GM21723 (cell line): ENCODE results near the gene RBMXL3.

Experiments used
- ATAC-seq: cut with Tn5 transposase; IDR thresholded peaks from one replicate; pipeline ENCODE4 v1.9.1; 2021; ENCODE audit warnings: mild to moderate bottlenecking, moderate library complexity; ENCODE audit not compliant: unreplicated experiment

RBMXL3 gene

GRCh38 chrX:115233497-115234455, 44.6 kb downstream of the RBMXL3 start, which contains the start of gene LRCH2:
LRCH2 (minus strand) TSS chrX:115234096; CDS start chrX:115234041, 55 bp downstream.
- ATAC-seq: no peak

- no peak for ATAC-seq
These were observed 45.3 kb downstream of the RBMXL3 start for GRCh38 chrX:115234461-115234860.

- ATAC-seq: no peak
These were observed 47.4 kb downstream of the RBMXL3 start for GRCh38 chrX:115236560-115236959.

GRCh38 chrX:115237056-115237455, 47.8 kb downstream of the RBMXL3 start:
- ATAC-seq: no peak
